Adipose tissue (tissue), 3 donors: ENCODE results near the gene TUG1. TPM values are rescaled to one million over a fixed set of nuclear protein-coding genes. Genes with fewer than 3 reads are reported as not detected.

ENCODE experiments used
- H3K27ac ChIP-seq: one replicate; pipeline ENCODE4 v1.5.1; 2013; ENCODE audit warnings: low read depth, low read length
- WGBS, 3 donors: extraction: QIAGEN DNeasy Blood & Tissue Kit; methylation state at CpG; one replicate each; pipeline ENCODE4 v1.1.7; 2013; 5-methylcytosine and 5-hydroxymethylcytosine counted together
- polyA plus RNA-seq, 3 donors: library from polyadenylated mRNA; stranded (reverse); fragments of 200-250 nt; gene quantifications; one replicate each; pipeline ENCODE4 v1.2.3, GENCODE V29; 2013
- donor health status: healthy with polysubstance abuse.
- donor health status: Bipolar disorder and iron deficiency.
- donor health status: healthy.

TUG1 gene
- polyA plus RNA-seq, 3 donors, result 17.1 to 27.0 (median 20.9) TPM

GRCh38 chr22:30989474-30989873 is 20.4 kb downstream of the TUG1 start:
- no peak overlapping the region for H3K27ac ChIP-seq

GRCh38 chr22:30990690-30991089 is 21.6 kb downstream of the TUG1 start:
- no peak overlapping the region for H3K27ac ChIP-seq

GRCh38 chr22:30992565-30992964 is 23.5 kb downstream of the TUG1 start:
- H3K27ac ChIP-seq, result no peak overlapping the region
- WGBS, 3 donors, result 13 to 56% (median 49%) methylated on average over 2 of the region's 2 CpGs

More at GRCh38 chr22:30990690-30991089, 21.6 kb downstream of the TUG1 start:
- 75 to 96% (median 86%) methylated on average over 1 of the region's 1 CpG for WGBS, 3 donors

- no peak overlapping the region for H3K27ac ChIP-seq
- whole genome bisulfite sequencing, 3 donors, result 59 to 89% (median 74%) methylated on average over 1 of the region's 1 CpG
These were observed 25.9 kb downstream of the TUG1 start for GRCh38 chr22:30994960-30995359.

GRCh38 chr22:30996462-30996861 is 27.4 kb downstream of the TUG1 start:
- H3K27ac ChIP-seq, result no peak overlapping the region
- WGBS, 3 donors, result 44 to 75% (median 59%) methylated on average over 2 of the region's 2 CpGs

- no peak overlapping the region for H3K27ac ChIP-seq
- WGBS, 3 donors, result 73 to 84% (median 81%) methylated on average over 4 of the region's 4 CpGs
These were observed 29.3 kb downstream of the TUG1 start for GRCh38 chr22:30998329-30998728.

- H3K27ac ChIP-seq, result no peak overlapping the region
- 77 to 90% (median 87%) methylated on average over 6 of the region's 6 CpGs for WGBS, 3 donors
These were observed 32.2 kb downstream of the TUG1 start for GRCh38 chr22:31001124-31001770.

GRCh38 chr22:31005535-31005934 is 36.5 kb downstream of the TUG1 start:
- no peak overlapping the region for H3K27ac ChIP-seq

GRCh38 chr22:31019191-31019930 is 50.3 kb downstream of the TUG1 start:
- 80 to 86% (median 85%) methylated on average over 3 of the region's 3 CpGs for whole genome bisulfite sequencing, 3 donors
- no peak overlapping the region for H3K27ac ChIP-seq

- WGBS, 3 donors, result 89 to 96% (median 95%) methylated on average over 4 of the region's 4 CpGs
- H3K27ac ChIP-seq, result no peak overlapping the region
These were observed 51.3 kb downstream of the TUG1 start for GRCh38 chr22:31020334-31020733.

- H3K27ac ChIP-seq, result no peak overlapping the region
- WGBS, 3 donors, result 92 to 98% (median 92%) methylated on average over 5 of the region's 5 CpGs
These were observed 53.5 kb downstream of the TUG1 start for GRCh38 chr22:31022516-31022915.

Other genes starting within 250 kb of the TUG1 start
- gene MORC2, start 491 bp upstream of the TUG1 start, polyA plus RNA-seq, result 10 to 100 TPM in 2 of 3 donors, 1 to 10 TPM in 1; 9.1 to 20.7 (median 11.2) TPM
- 100 to 1,000 TPM in 1 of 3 donors, 10 to 100 TPM in 2; 17.6 to 139 (median 50.0) TPM for gene SMTN, start 112.1 kb downstream of the TUG1 start, polyA plus RNA-seq
- gene SELENOM, start 138.3 kb downstream of the TUG1 start, polyA plus RNA-seq, result 100 to 1,000 TPM in 2 of 3 donors, 10 to 100 TPM in 1; 42.6 to 338 (median 202) TPM
- 10 to 100 TPM in 1 of 3 donors, 1 to 10 TPM in 2; 1.2 to 10.6 (median 1.3) TPM for gene INPP5J, start 153.7 kb downstream of the TUG1 start, polyA plus RNA-seq
- under 1 TPM in 1 of 3 donors, not detected in 2; 0.01 TPM for gene PLA2G3, start 171.2 kb downstream of the TUG1 start, polyA plus RNA-seq
- 10 to 100 TPM; 13.9 to 25.8 (median 23.4) TPM for gene RNF185, start 190.9 kb downstream of the TUG1 start, polyA plus RNA-seq
- gene LIMK2, start 243.0 kb downstream of the TUG1 start, polyA plus RNA-seq, result 10 to 100 TPM; 11.7 to 32.7 (median 21.7) TPM